GM12892 (cell line): ENCODE data around the gene SYNGR3.

Source experiments
- POLR2A ChIP-seq: IDR thresholded peaks from 2 replicates; pipeline ENCODE4 v1.6.1; 2011; ENCODE audit warnings: low read depth, low read length, control low read depth
- POLR2AphosphoS5 ChIP-seq: IDR thresholded peaks from 2 replicates; pipeline ENCODE4 v1.6.1; 2011; ENCODE audit warnings: low read depth, low read length, control low read depth

DNA sequence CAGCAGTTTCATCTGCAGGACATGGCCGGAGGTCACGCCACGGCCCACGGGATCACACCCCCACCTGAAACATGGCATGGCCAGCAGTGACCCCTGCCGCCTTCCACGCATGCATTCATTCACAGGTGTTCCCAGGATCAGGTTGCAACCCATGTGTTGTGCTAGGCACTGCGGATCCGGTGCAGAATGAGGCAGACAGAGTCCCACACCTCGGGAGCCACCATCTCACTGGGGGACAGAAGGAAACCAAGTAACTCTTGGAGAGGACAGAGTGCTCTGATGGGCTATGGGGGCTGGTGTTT lies 42.5 kb upstream of the SYNGR3 start:
- TF ChIP-seq POLR2A (no peak), POLR2AphosphoS5 (no peak)
